ENCODE measurements around the gene SH2D5.
"Not testable (repeated sequence)": the region's sequence is repeated elsewhere in the genome, so short reads cannot be mapped to it uniquely, and the experiment has no call there.

The SH2D5 gene

DNA sequence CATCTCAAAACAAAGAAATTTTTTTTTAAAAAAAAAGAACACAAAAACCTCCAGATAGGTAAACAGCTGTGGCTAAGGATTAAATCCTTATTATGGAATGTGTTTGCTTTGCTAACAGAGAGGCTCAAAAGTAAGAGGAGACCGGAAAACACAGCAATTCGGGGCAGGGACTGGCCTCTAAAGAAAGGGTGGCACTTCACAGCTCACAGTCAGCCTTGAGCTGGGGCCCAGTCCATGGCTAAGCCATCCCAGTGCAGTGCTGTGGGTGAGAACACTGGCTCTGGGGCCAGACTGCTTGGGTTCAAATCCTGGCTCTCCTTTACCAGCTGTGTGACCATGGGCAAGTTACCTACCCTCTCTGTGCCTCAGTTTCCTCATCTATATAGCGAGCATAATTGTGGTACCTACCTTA is 42.9 kb downstream of the SH2D5 start:
- DNase-seq, result no peak

DNA sequence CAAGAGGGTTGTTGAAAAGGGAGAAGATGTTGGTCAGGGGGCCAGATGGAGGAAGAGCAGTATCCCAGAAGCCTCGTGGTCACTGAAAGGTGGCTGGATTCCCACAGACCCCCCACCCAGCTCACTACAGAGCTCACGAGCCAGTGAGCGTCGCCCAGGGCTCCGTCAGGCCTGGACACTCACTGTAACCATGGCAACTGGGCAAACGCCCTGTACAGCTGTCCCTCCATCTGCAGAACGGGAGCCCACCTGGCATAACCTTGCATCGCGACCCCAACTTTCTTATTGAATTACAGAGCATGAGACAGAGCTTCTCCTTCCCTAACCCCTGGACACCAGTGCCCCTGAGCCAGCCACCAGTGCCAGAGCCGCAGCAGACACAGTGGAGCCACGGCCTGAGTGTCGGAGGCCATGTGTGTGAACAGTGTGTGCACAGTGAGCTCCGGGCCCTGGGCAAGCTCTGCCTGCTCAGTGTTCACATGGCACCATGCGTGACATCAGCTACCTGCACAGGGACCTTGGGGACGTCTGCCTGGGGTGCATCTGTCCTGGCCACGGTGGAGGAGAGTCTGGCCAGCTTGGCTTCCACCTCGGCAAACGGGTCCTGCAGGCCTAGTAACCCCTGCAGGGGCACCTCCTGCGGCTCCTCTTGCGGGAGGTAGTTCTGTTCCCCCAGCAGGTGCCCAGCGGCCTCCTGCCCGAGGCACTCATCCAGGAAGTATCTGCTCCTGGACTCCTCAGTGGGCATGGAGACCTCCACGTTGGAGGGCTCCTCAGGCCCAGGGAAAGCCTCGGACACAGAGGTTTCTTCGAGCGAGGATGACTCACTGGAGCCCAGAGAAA is 45.4 kb downstream of the SH2D5 start:
- DNase-seq, result no peak

DNA sequence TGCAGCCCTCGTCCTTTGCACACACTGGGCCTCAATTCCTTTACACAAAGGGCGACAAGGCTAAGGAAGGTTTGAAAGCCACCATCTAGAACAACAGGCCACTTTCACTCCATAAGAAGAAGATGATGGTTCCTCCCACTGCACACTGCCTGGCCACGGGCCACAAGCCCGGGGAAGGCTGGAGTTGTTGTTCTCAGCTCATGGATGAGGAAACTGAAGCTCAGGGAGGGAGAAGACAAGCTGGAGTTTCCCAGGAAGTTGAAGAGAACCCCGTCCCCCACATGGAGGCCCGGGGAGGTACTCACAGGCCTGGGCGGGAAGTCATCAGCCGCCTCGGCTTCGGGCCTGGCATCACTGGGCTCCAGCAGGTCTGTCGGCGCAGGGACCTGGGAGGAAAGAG is 46.8 kb downstream of the SH2D5 start:
- DNase-seq, result no peak

DNA sequence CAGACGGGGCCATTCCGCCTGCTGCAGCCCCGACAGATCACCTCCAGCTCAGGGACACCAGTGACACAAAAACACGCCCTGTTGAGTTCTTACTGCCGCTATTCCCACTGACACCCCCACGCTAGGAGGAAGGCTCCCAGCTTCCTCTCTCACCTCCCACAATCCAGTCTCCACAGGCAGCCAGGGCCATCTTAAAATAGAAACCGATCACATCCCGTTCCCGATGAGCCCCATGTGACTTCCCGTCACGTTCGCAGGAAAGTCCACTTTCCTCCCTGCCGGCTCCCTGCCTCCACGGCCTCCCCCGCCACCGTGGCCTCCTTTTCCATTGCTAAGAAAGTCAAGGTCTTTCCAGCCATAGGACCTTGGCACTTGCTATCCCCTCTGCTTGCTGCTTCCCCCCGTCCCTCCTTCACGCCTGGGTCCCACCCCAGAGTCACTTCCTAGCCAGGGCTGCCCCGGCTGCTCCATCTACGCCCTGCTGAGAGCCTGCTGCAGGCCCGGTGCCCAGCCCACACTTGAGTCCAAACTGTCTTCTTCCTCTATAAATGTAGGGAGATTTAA is 47.3 kb downstream of the SH2D5 start:
- DNase-seq, result no peak

DNA sequence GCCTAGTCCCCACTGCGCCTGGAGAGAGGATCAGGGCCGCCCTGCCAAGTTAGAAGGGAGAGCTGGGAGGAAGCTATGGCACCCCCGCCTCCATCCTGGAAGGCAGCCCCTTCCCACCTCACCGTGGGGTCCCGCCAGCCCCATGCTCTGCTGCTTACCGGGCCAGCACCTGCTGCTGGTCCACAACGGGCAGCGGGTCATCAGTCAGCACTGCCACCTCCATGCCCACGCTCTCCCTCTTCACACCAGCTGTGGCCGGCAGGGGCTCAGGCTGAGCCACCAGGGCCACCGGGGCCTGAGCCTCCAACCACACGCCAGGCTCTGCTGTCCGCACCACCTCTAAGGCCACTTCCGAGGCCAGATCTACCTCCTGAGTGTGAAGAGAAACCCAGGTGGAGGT is 47.9 kb downstream of the SH2D5 start:
- no peak for DNase-seq

DNA sequence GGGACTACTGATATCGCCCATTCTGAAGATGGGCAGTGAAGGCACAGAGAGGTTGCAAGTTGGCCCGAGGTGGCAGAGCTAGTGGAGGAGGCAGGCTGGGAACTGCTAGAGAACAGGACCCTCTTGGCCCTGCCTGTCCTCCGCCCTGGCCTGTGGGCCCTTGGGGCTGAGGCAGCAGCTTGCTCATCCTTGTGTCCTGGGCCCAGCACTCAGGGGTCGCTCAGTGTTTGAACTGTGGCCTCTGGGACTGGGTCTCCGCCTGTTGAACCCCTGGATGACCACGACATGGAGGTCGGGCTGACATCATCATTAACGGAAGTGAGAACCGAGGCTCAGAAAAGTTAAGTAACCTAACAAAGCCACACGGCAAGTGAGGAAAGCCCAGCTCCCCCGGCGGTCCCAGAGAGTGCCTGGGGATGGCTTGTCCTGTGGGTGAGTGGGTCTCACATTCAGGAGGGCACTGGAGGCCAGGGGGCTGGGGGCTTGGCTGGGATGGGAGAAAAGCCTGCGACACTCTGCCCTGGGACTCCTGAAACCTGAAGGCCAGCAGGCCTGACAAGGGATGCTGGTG is 48.4 kb downstream of the SH2D5 start:
- no peak for DNase-seq

DNA sequence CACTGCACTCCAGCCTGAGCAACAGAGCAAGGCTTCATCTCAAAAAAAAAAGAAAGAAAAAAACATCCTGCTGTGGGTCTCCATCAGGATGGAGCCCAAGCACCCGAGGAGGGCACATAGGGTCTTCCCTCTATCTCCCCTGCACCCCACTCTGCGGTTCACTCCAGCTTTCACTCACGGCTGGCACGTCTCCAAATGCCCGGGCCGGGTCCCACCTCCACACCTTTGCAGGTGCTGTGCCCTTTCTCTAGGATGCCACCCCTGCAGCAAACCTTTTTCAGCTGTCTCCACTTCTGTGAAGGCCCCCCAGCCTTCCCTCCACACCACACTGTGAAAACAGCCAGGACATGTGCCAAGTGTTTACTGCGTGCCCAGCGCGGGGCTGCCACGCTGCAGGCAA is 48.9 kb downstream of the SH2D5 start:
- DNase-seq, result no peak

DNA sequence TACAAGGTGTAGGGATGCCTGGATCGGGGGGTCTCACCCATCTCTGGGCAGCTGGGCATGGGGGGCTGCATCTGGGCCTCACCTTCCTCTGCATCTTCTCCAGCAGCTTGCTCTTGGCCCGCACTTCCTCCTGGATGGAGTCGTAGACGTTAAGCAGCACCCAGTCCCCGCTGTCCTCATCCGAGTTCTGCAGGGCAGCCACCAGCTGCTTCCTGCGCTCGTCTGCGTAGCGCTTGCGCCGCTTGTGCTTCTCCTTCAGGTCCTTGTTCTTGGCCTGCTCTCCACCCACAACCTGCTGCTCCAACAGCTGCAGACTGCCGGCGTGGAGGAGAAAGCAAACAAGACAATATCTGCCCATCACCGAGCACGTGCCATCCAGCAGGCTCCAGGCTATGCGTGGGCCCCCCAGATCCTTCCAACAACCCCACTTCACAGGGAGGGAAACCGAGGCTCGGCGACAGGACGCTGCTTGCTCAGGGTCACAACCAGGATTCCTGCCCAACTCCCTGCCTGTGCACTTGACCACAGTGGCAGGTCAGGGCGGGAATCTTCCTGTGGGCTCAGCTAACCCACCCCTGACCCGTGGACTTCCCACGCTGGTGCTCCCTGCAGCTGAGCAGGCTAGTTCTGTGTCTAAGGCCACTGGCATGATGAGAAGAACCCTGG is 49.8 kb downstream of the SH2D5 start:
- DNase-seq, result no peak

DNA sequence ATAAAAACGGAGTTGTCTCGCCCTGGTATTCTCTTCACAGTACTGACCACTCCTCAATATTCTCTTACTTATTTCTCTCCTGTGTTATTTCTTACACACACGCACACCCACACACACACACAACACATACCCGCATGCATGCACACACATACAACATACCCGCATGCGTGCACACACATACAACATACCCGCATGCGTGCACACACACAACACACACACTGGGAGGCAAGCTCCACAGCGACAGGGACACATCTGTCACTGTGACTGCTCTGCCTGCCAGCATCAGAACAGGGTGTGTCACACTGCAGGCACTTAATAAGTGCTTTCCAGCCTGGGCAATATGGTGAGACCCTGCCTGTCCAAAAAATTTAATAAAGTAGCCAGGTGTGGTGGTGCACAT is 50.5 kb downstream of the SH2D5 start:
- no peak for DNase-seq

DNA sequence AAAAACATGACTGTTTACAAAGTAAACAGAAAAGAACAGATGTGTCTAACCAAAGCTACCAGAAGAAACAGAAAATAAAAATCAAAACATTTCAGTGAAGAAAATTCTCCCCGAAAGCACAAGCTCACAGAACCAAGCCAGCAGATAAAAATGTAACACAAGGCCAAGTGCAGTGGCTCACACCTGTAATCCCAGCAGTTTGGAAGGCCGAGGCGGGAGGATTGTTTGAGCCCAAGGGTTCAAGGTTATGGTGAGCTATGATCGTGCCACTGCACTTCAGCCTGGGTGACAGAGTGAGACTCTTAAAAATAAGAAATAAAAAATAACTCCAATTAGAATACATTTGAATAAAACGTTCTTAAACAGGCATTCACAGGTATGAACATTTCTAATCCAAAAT is 52.2 kb downstream of the SH2D5 start:
- DNase-seq, result no peak

DNA sequence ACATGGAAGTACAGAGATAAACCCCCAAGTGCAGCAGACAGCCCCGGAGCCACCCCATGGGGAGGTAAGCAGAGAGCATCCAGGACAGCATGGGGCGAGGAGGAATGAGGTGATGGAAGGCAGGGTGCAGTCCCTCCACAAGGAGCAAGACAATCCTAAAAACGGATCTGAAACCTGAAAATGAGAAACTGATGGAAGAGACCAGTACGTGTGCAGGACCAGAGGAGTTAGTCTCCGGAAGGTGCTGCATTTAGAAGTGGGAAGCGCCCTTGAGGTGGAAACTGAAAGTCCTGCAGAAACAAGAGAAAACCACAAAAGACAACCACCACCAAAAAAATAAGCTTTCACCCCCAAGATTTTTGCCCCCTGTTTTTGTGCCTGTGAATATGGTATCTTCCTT is 53.9 kb downstream of the SH2D5 start:
- no peak for DNase-seq

DNA sequence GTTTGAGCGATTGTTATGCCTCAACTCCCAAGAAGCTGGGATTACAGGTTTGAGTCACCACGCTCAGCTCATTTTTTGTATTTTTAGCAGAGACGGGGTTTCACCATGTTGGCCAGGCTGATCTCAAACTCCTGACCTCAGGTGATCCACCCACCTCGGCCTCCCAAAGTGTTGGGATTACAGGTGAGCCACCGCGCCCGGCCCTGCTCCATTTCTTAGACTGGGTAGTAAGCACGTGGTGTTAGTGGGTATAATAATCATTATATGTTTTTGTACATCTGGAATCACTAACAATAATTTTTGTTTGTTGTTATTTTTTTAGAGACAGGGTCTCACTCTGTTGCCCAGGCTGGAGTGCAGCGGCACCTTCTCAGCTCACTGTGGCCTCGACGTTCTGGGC is 58.9 kb downstream of the SH2D5 start:
- DNase-seq, result not testable (repeated sequence)

DNA sequence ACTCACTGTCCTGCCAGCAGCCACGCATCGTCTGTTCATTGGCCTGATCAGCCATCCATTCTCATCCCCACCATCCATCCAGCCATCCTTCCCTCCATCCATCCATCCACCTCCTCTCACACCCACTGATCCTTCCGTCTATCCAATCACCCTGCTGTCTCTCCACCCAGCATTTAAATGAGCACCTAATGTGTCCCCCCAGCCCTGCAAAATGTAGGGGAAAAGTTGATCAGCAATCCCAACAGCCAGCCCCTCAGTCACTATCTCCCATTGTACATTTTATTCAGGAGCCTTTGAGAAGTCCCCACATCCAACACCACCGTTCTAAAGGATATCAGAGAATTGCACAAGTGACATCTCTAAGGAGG is 60.3 kb downstream of the SH2D5 start:
- no peak for DNase-seq

DNA sequence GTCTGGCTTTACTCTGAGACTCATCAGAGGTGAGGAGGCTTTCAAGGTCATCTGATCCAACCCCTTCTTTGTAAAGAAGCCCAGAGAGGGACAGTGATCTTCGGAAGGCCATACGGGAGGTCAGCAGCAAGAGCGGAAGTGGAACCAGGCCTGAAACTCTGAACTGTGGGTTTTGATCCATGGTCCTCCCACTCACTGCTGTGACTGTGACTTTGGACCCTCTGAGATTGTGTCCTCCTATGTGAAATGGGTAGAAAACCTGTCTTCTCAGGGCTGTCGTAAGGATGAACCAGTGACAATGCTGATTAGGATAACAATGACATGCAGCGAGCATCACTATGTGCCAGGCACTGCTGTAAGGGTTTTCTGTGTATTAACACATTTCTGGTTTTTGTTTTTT is 61.6 kb downstream of the SH2D5 start:
- no peak for DNase-seq
